Psoas muscle (tissue), 8 donors: ENCODE results near the gene C10orf62. TPM values are rescaled to one million over a fixed set of nuclear protein-coding genes. Genes with fewer than 3 reads are reported as not detected.
"Not testable (repeated sequence)": the region's sequence is repeated elsewhere in the genome, so short reads cannot be mapped to it uniquely, and the experiment has no call there.

Experiments
- ATAC-seq, 4 donors: fragments of 200-7000 bp; cut with Tn5 transposase; one replicate each; pipeline ENCODE4 v1.9.1; 2020; ENCODE audit warnings: moderate library complexity in 3 of 4, mild to moderate bottlenecking in 2 of 4
- DNase-seq, 2 donors: peaks; one replicate each; pipeline ENCODE4 v3.0.0-alpha.2; 2020
- H3K27ac ChIP-seq: fragments of 200-600 bp; one replicate; pipeline ENCODE4 v1.8.0; 2022
- H3K27me3 ChIP-seq, 3 donors: fragments of 200-600 bp in 1 of 3; one replicate each; pipeline versions ENCODE4 v1.6.1 to v1.8.0; 2013 to 2022; ENCODE audit warnings: low read length in 2 of 3, mild to moderate bottlenecking in 2 of 3, moderate library complexity in 1 of 3; ENCODE audit not compliant: insufficient read depth in 3 of 3
- H3K36me3 ChIP-seq, 2 donors: fragments of 200-600 bp in 1 of 2; one replicate each; pipeline versions ENCODE4 v1.6.1 to v1.8.0; 2013 to 2022; ENCODE audit warnings: low read depth in 1 of 2, mild to moderate bottlenecking in 1 of 2, moderate library complexity in 1 of 2; ENCODE audit not compliant: insufficient read depth in 1 of 2
- H3K4me1 ChIP-seq: fragments of 200-600 bp; one replicate; pipeline ENCODE4 v1.8.0; 2022
- H3K4me3 ChIP-seq: fragments of 200-600 bp; one replicate; pipeline ENCODE4 v1.8.0; 2022; ENCODE audit warnings: mild to moderate bottlenecking
- H3K9me3 ChIP-seq: fragments of 200-600 bp; one replicate; pipeline ENCODE4 v1.8.0; 2022
- WGBS, 3 donors: extraction: QIAGEN DNeasy Blood & Tissue Kit; methylation state at CpG; one replicate each; pipeline versions ENCODE4 v1.1.6 to v1.1.7; 2013; 5-methylcytosine and 5-hydroxymethylcytosine counted together
- intact Hi-C, 2 donors: fragments of 100-400 bp; cut with DNase I; formaldehyde crosslinking; loops; one replicate each; pipeline versions ENCODE4 v1.11.0 to v1.14.2; 2022
- polyA plus RNA-seq, 3 donors: library from polyadenylated mRNA; stranded (reverse); fragments of 200-250 nt; gene quantifications; one replicate each; pipeline ENCODE4 v1.2.3, GENCODE V29; 2013
- total RNA-seq, 4 donors: library from RNA; stranded (reverse); fragmentation: NEBNext Ultra II Directional in 2 of 4; extraction: Animal tissue kit (Norgen Biotek cat#: 25700) in 2 of 4; gene quantifications; one replicate each; pipeline versions ENCODE4 v1.2.1 to v1.2.4, GENCODE V29; 2021 to 2023
- TF ChIP-seq, protein P1 (sequence below): fragments of 200-600 bp; IDR thresholded peaks from one replicate; pipeline ENCODE4 v1.8.0; 2022; ENCODE audit warnings: antibody characterized with exemption
- donor health status: healthy with polysubstance abuse.
- donor health status: DM: no; HTN: no; CAD: no; lungs with moderate emphysema.
- donor health status: Bipolar disorder and iron deficiency.
- donor health status: healthy.
- donor health status: DM: yes; HTN: yes; CAD: no.
- donor health status: DM: no; HTN: no; CAD: no.
- donor health status: DM: no; HTN: no; CAD: no.
- donor health status: DM: yes; HTN: yes; CAD: no.

Gene C10orf62
- total and polyA plus RNA-seq, 7 donors = 0.12 to 1.1 (median 0.56) TPM; not detected in 2

DNA sequence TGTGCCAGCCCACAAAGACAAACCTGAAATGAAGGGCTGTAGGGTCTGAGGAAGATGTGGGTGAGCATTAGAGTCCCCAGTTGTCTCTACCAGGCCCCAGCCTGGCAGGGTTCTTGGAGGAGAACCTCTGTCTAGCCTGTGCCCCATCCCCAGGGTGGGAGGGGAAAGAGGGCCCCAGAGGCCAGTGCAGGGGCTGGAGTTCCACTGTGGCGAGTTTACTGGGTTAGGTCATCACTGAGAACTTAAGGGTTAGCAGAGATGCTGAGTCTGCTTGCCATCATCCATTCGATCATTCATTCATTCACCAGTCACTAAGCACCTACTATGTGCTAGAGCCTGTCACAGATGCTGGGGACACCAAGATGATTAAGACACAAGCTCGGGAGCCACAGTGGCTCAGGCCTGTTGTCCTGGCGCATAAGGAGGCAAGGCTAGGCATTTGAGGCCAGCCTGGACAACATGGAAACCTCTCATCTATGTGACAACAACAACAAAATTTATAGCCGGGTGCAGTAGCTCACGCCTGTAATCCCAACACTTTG lies 14.3 kb upstream of the C10orf62 start:
- WGBS, 3 donors = 54 to 76% (median 60%) methylated on average over 6 of the region's 6 CpGs
- TF ChIP-seq, protein P1, sequence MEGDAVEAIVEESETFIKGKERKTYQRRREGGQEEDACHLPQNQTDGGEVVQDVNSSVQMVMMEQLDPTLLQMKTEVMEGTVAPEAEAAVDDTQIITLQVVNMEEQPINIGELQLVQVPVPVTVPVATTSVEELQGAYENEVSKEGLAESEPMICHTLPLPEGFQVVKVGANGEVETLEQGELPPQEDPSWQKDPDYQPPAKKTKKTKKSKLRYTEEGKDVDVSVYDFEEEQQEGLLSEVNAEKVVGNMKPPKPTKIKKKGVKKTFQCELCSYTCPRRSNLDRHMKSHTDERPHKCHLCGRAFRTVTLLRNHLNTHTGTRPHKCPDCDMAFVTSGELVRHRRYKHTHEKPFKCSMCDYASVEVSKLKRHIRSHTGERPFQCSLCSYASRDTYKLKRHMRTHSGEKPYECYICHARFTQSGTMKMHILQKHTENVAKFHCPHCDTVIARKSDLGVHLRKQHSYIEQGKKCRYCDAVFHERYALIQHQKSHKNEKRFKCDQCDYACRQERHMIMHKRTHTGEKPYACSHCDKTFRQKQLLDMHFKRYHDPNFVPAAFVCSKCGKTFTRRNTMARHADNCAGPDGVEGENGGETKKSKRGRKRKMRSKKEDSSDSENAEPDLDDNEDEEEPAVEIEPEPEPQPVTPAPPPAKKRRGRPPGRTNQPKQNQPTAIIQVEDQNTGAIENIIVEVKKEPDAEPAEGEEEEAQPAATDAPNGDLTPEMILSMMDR = no peak
- intact Hi-C loops = no loop called here
- Histone ChIP-seq H3K4me3 (peak overlapping the region; percentile 51), H3K9me3 (no peaks in the 10 kb centered on the region), H3K27me3 (no peaks in the 10 kb centered on the region), H3K36me3 (peaks cover 0 to 34% of the 10 kb centered on the region in 2 donors), H3K27ac (peak overlapping the region; percentile 89), H3K4me1 (peaks cover 42% of the 10 kb centered on the region)
- DNase-seq = no peak
- peak in 2 of 4 donors; percentile 1 for ATAC-seq

GRCh38 chr10:97576487-97576886 lies 13.0 kb upstream of the C10orf62 start:
- Histone ChIP-seq H3K4me3 (peak overlapping the region; percentile 51), H3K36me3 (peaks cover 0 to 47% of the 10 kb centered on the region in 2 donors), H3K4me1 (peaks cover 31% of the 10 kb centered on the region), H3K27ac (peak overlapping the region; percentile 89)
- H3K9me3 ChIP-seq, H3K27me3 ChIP-seq, intact Hi-C loops, ATAC-seq, DNase-seq: not testable (repeated sequence)
- WGBS, 3 donors = 59 to 82% (median 69%) methylated on average over 5 of the region's 5 CpGs

DNA sequence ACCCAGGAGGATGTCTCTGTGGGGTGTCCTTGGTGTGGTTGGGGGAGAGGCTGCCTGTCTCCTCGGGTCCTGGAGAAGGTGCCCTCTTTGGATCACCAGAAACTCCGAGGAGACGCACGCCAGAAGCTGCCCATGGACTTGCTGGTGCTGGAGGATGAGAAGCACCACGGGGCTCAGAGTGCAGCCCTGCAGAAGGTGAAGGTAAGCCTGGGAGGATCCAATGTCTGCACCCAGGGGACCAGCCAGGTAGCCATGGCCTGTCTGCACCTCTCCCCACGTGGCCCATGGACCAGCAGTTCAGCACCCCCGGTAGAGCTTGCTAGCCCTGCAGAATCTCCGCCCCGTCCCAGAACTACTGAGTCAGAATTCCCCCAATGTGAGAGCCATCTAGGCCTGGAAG lies 11.8 kb upstream of the C10orf62 start:
- no peak for DNase-seq
- TF ChIP-seq, protein P1 = no peak
- Histone ChIP-seq H3K36me3 (peaks cover 0 to 59% of the 10 kb centered on the region in 2 donors), H3K27me3 (no peaks in the 10 kb centered on the region), H3K27ac (peak overlapping the region; percentile 61), H3K4me3 (no peak overlapping the region), H3K9me3 (no peaks in the 10 kb centered on the region), H3K4me1 (peaks cover 19% of the 10 kb centered on the region)
- WGBS, 3 donors = 78 to 82% (median 81%) methylated on average over 9 of the region's 9 CpGs
- no peak for ATAC-seq
- intact Hi-C loops = no loop called here

DNA sequence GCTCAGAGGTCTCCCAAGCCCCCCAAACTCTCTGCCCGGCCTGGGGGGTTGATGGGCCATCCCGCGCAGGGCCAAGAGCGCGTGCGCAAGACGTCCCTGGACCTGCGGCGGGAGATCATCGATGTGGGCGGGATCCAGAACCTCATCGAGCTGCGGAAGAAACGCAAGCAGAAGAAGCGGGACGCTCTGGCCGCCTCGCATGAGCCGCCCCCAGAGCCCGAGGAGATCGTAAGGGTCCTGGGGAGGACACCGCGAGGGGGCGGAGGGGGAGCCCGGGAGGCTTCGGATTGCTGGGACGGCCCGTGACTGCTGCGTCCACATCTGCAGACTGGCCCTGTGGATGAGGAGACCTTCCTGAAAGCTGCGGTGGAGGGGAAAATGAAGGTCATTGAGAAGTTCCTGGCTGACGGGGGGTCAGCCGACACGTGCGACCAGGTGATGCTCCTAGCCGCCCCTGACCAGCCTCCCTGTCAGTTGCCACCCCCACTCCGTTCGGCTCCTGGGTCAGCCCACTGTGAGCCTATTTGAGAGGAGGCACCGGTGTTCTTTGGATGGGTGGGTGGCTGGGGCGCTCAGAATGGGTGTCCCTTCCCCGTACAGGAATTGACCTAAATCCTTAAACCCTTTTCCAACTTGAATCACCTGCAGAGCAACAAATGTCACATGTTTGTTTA lies 11.2 kb upstream of the C10orf62 start:
- 77 to 82% (median 81%) methylated on average over 40 of the region's 40 CpGs for WGBS, 3 donors
- no peak overlapping the region for H3K27ac ChIP-seq

More for the DNA sequence above, 11.2 kb upstream of the C10orf62 start:
- Histone ChIP-seq H3K36me3 (peaks cover 0 to 61% of the 10 kb centered on the region in 2 donors), H3K4me3 (no peak overlapping the region), H3K9me3 (no peaks in the 10 kb centered on the region), H3K27me3 (no peaks in the 10 kb centered on the region), H3K4me1 (peaks cover 21% of the 10 kb centered on the region)
- ATAC-seq (no peak), DNase-seq (peak in 1 of 2 donors; percentile 50)
- intact Hi-C loops = no loop called here
- TF ChIP-seq, protein P1 = no peak
